H1 (cell line): ENCODE measurements around the gene MAP7. TPM values are rescaled to one million over a fixed set of nuclear protein-coding genes. Genes with fewer than 3 reads are reported as not detected.
A peak's percentile ranks its signal among the peaks of the same experiment; 100 is the strongest.

ENCODE experiments used
- CTCF ChIA-PET: fragments of 300-600 bp; sonication (Branson Sonifier 250); formaldehyde crosslinking; loops from one replicate; lab custom pipeline; 2021; ENCODE audit not compliant: partially characterized antibody; lab: Charles Lee
- POLR2A ChIA-PET: fragments of 300-600 bp; sonication (Branson Sonifier 250); formaldehyde crosslinking; loops from one replicate; lab custom pipeline; 2021; ENCODE audit warnings: inconsistent platforms; ENCODE audit not compliant: partially characterized antibody; lab: Charles Lee
- DNase-seq, 2 experiments: peaks; one replicate each; pipeline versions ENCODE4 v3.0.0 to v3.0.0-alpha.2; 2010 to 2022; ENCODE audit warnings: low spot score in 2 of 2, low read depth in 1 of 2, mixed read lengths in 1 of 2
- FAIRE-seq: peaks from 2 replicates; lab custom pipeline; 2011; peaks lifted over from hg19 to GRCh38; lab: Jason Lieb, UNC
- H2AFZ ChIP-seq: 2 replicates; pipeline ENCODE4 v1.8.1; 2012; ENCODE audit warnings: low read length, inconsistent platforms
- H2AK5ac ChIP-seq: 2 replicates; pipeline ENCODE4 v1.6.1; 2013; ENCODE audit warnings: low read depth, low read length
- H2BK120ac ChIP-seq: replicated peaks from 2 replicates; pipeline ENCODE3; 2013; ENCODE audit warnings: low read depth, low read length, inconsistent platforms
- H2BK12ac ChIP-seq: 2 replicates; pipeline ENCODE4 v1.6.1; 2013; ENCODE audit warnings: low read depth, low read length
- H2BK15ac ChIP-seq: 2 replicates; pipeline ENCODE4 v1.6.1; 2013; ENCODE audit warnings: low read length
- H2BK20ac ChIP-seq: 2 replicates; pipeline ENCODE4 v1.6.1; 2013; ENCODE audit warnings: low read length
- H2BK5ac ChIP-seq: 2 replicates; pipeline ENCODE4 v1.6.1; 2013; ENCODE audit warnings: low read depth, low read length
- H3K14ac ChIP-seq: 2 replicates; pipeline ENCODE4 v1.6.1; 2013; ENCODE audit warnings: inconsistent platforms; ENCODE audit not compliant: insufficient read length
- H3K18ac ChIP-seq: 2 replicates; pipeline ENCODE4 v1.6.1; 2013; ENCODE audit warnings: low read length; ENCODE audit errors: extremely low read depth
- H3K23ac ChIP-seq: 2 replicates; pipeline ENCODE4 v1.6.1; 2013; ENCODE audit warnings: inconsistent platforms; ENCODE audit not compliant: insufficient read length
- H3K23me2 ChIP-seq: 2 replicates; pipeline ENCODE4 v1.6.1; 2013; ENCODE audit warnings: low read depth, low read length
- H3K27ac ChIP-seq: 2 replicates; pipeline ENCODE4 v1.6.1; 2011; ENCODE audit warnings: low read depth, low read length, inconsistent platforms
- H3K27me3 ChIP-seq, 4 experiments: replicated peaks in 1 of 4; 1 replicate in 1 of 4; 2 replicates in 3 of 4; pipeline versions ENCODE4 v1.6.1 to v1.8.1; 2011 to 2013; ENCODE audit warnings: low read length in 3 of 4, mild to moderate bottlenecking in 3 of 4, inconsistent platforms in 2 of 4, mixed read lengths in 2 of 4, moderate library complexity in 1 of 4; ENCODE audit not compliant: control insufficient read depth in 3 of 4, insufficient read depth in 3 of 4; ENCODE audit errors: extremely low read depth in 1 of 4
- H3K36me3 ChIP-seq, 4 experiments: 2 replicates each; pipeline versions ENCODE4 v1.6.1 to v1.8.1; 2011 to 2013; ENCODE audit warnings: mild to moderate bottlenecking in 4 of 4, low read length in 3 of 4, moderate library complexity in 2 of 4, control low read depth in 1 of 4, inconsistent platforms in 1 of 4; ENCODE audit not compliant: insufficient read depth in 4 of 4, control insufficient read depth in 2 of 4
- H3K4ac ChIP-seq: replicated peaks from 2 replicates; pipeline ENCODE3; 2013; ENCODE audit warnings: low read length, low read depth, mixed read lengths, inconsistent platforms; ENCODE audit not compliant: insufficient read length
- H3K4me1 ChIP-seq, 4 experiments: replicated peaks in 1 of 4; 1 replicate in 1 of 4; 2 replicates in 3 of 4; pipeline versions ENCODE4 v1.6.1 to v1.8.1; 2011 to 2013; ENCODE audit warnings: low read length in 3 of 4, inconsistent platforms in 2 of 4, mixed read lengths in 1 of 4; ENCODE audit not compliant: insufficient read depth in 4 of 4, control insufficient read depth in 3 of 4
- H3K4me2 ChIP-seq, 2 experiments: 2 replicates each; pipeline versions ENCODE4 v1.6.1 to v1.8.1; 2011 to 2013; ENCODE audit warnings: low read depth in 2 of 2, low read length in 2 of 2, control low read depth in 1 of 2, inconsistent platforms in 1 of 2, mild to moderate bottlenecking in 1 of 2; ENCODE audit not compliant: insufficient read depth in 1 of 2
- H3K4me3 ChIP-seq, 4 experiments: fragments of 200-600, 300-600 bp in 1 of 4; sonication (generic), shearing (Covaris generic), sonication (Bioruptor Twin) in 1 of 4; 2 replicates each; pipeline versions ENCODE4 v1.5.1 to v1.8.1; 2011 to 2016; ENCODE audit warnings: low read length in 4 of 4, low read depth in 3 of 4, control low read depth in 2 of 4, inconsistent platforms in 2 of 4, mild to moderate bottlenecking in 2 of 4, mixed read lengths in 1 of 4, moderate library complexity in 1 of 4; ENCODE audit not compliant: insufficient read depth in 2 of 4; ENCODE audit errors: extremely low read depth in 1 of 4
- H3K56ac ChIP-seq: replicated peaks from 2 replicates; pipeline ENCODE3; 2013; ENCODE audit warnings: low read depth, mild to moderate bottlenecking, mixed read lengths, low read length, inconsistent platforms; ENCODE audit not compliant: insufficient read length
- H3K79me1 ChIP-seq: 2 replicates; pipeline ENCODE4 v1.6.1; 2013; ENCODE audit warnings: low read depth, low read length, control low read depth
- H3K79me2 ChIP-seq, 2 experiments: 2 replicates each; pipeline versions ENCODE4 v1.6.1 to v1.8.1; 2012 to 2013; ENCODE audit warnings: low read length in 2 of 2, mild to moderate bottlenecking in 2 of 2, inconsistent platforms in 1 of 2; ENCODE audit not compliant: insufficient read depth in 2 of 2, control insufficient read depth in 1 of 2
- H3K9ac ChIP-seq, 4 experiments: replicated peaks in 1 of 4; 1 replicate in 1 of 4; 2 replicates in 3 of 4; pipeline versions ENCODE4 v1.6.1 to v1.8.1; 2011 to 2013; ENCODE audit warnings: low read depth in 3 of 4, low read length in 3 of 4, control low read depth in 2 of 4, mild to moderate bottlenecking in 2 of 4, moderate library complexity in 2 of 4, inconsistent platforms in 1 of 4; ENCODE audit errors: extremely low read depth in 1 of 4
- H3K9me3 ChIP-seq, 2 experiments: 2 replicates each; pipeline versions ENCODE4 v1.6.1 to v1.8.1; 2012 to 2013; ENCODE audit warnings: mild to moderate bottlenecking in 2 of 2, moderate library complexity in 2 of 2, control low read depth in 1 of 2, inconsistent platforms in 1 of 2, low read depth in 1 of 2, low read length in 1 of 2, mixed read lengths in 1 of 2; ENCODE audit not compliant: insufficient read depth in 2 of 2
- H4K20me1 ChIP-seq, 2 experiments: replicated peaks in 1 of 2; 2 replicates each; pipeline versions ENCODE3 to v1.8.1; 2011 to 2013; ENCODE audit warnings: inconsistent platforms in 2 of 2, low read length in 2 of 2, mild to moderate bottlenecking in 1 of 2; ENCODE audit not compliant: insufficient read depth in 2 of 2, control insufficient read depth in 1 of 2
- H4K5ac ChIP-seq: 2 replicates; pipeline ENCODE4 v1.6.1; 2013; ENCODE audit warnings: low read length, low read depth, mixed read lengths, inconsistent platforms; ENCODE audit not compliant: insufficient read length
- H4K8ac ChIP-seq: 2 replicates; pipeline ENCODE4 v1.8.0; 2013; ENCODE audit warnings: mild to moderate bottlenecking, moderate library complexity, low read length, inconsistent platforms; ENCODE audit not compliant: insufficient read depth; ENCODE audit errors: extremely low read depth
- H4K91ac ChIP-seq: replicated peaks from 2 replicates; pipeline ENCODE3; 2013; ENCODE audit warnings: low read length, mixed read lengths, inconsistent platforms; ENCODE audit not compliant: insufficient read length
- ASH2L ChIP-seq: fragments of 200-600, 300-600 bp; sonication (generic); IDR thresholded peaks from one replicate; pipeline ENCODE4 v1.7.1; 2017; ENCODE audit warnings: low read length
- BACH1 ChIP-seq: IDR thresholded peaks from 2 replicates; pipeline ENCODE4 v1.6.1; 2012; ENCODE audit warnings: low read length, improper control_type of control experiment
- CTCF ChIP-seq, 3 experiments: IDR thresholded peaks; 1 replicate in 2 of 3; 2 replicates in 1 of 3; pipeline versions ENCODE4 v1.5.1 to v1.6.1; 2011; ENCODE audit warnings: low read length in 3 of 3, mild to moderate bottlenecking in 3 of 3, inconsistent platforms in 2 of 3, low read depth in 1 of 3, moderate library complexity in 1 of 3; ENCODE audit not compliant: insufficient read depth in 1 of 3; ENCODE audit errors: control extremely low read depth in 1 of 3
- EP300 ChIP-seq, 2 experiments: IDR thresholded peaks; 1 replicate in 1 of 2; 2 replicates in 1 of 2; pipeline ENCODE4 v1.6.1; 2011 to 2012; ENCODE audit warnings: low read depth in 2 of 2, low read length in 2 of 2, mild to moderate bottlenecking in 2 of 2, borderline replicate concordance in 1 of 2, inconsistent platforms in 1 of 2, moderate library complexity in 1 of 2
- SAP30 ChIP-seq: fragments of 300-600 bp; sonication (generic); IDR thresholded peaks from 2 replicates; pipeline ENCODE4 v1.7.1; 2012; ENCODE audit warnings: low read length, moderate library complexity, mild to moderate bottlenecking, inconsistent platforms; ENCODE audit not compliant: insufficient read depth, insufficient replicate concordance
- SP1 ChIP-seq: IDR thresholded peaks from 2 replicates; pipeline ENCODE4 v1.6.1; 2011; ENCODE audit warnings: low read depth, low read length
- SUZ12 ChIP-seq: fragments of 200-600 bp; sonication (generic); IDR thresholded peaks from 2 replicates; pipeline ENCODE4 v1.6.1; 2012; ENCODE audit warnings: mild to moderate bottlenecking, inconsistent platforms, low read length, moderate library complexity, mixed read lengths
- TAF1 ChIP-seq: IDR thresholded peaks from 2 replicates; pipeline ENCODE4 v1.6.1; 2011; ENCODE audit warnings: mild to moderate bottlenecking, low read depth, low read length
- WGBS, 2 experiments: shearing (Covaris generic) in 1 of 2; methylation state at CpG; one replicate each; pipeline versions ENCODE4 v1.1.6 to v1.1.7; 2013 to 2015; ENCODE audit warnings: low lambda C conversion rate in 2 of 2, mixed read lengths in 2 of 2, inconsistent platforms in 1 of 2, low coverage in 1 of 2, missing lambda C conversion rate in 1 of 2; ENCODE audit not compliant: insufficient replicate concordance in 2 of 2, insufficient coverage in 1 of 2, insufficient read length in 1 of 2; ENCODE audit errors: extremely low coverage in 1 of 2, missing lambda C conversion rate in 1 of 2; 5-methylcytosine and 5-hydroxymethylcytosine counted together
- polyA plus RNA-seq, 7 experiments: library from polyadenylated mRNA; depleted of rRNA in 3 of 7; stranded (reverse) in 5 of 7; unstranded in 2 of 7; fragments of >200 nt in 5 of 7; fragments of 200-250 nt in 2 of 7; gene quantifications; 1 replicate in 5 of 7; 2 replicates in 1 of 7; 4 replicates in 1 of 7; pipeline versions ENCODE4 v1.2.1 to v1.2.3, GENCODE V29; 2011 to 2013; ENCODE audit warnings: missing spikeins in 2 of 7, mixed read lengths in 2 of 7
- total RNA-seq: library from RNA; stranded (reverse); fragmentation: NEBNext Ultra II Directional; extraction: Animal tissue kit (Norgen Biotek cat#: 25700); gene quantifications from 2 replicates; pipeline ENCODE4 v1.2.1, GENCODE V29; 2021

Gene MAP7
- total and polyA plus RNA-seq, 2 of the 8 experiments (the other 6 are each of a cell fraction or from before 2014, with no cell fraction given) = 13.5 to 66.9 TPM

- H3K4me3 ChIP-seq = peak overlapping the region in 1 of 4 experiments; percentile 11; a peak in 1 of 8 replicates
- CTCF ChIA-PET = interaction anchor here (0.7 to 4.6 kb wide), 23 partner anchors 9 to 236 kb away, joined by 3 to 22 read pairs (median 4); partner anchors contain the start of genes BCLAF1 and MAP7
- WGBS, 2 experiments = 52% methylated on average over 16 of the region's 16 CpGs; no CpG with 5 or more reads in 1 of the 2 experiments
- no peak for TF ChIP-seq SUZ12
- TF ChIP-seq ASH2L = peak; percentile 62
- TF ChIP-seq CTCF (IDR thresholded peaks at IDR 0.05; ENCODE audit: control extremely low read depth in 1 of 3, insufficient read depth in 1 of 3, low read depth in 1 of 3, low read length in 3 of 3) = peak; percentile 49 to 64 (median 61)
- no peak for TF ChIP-seq EP300 (IDR thresholded peaks at IDR 0.05; ENCODE audit: borderline replicate concordance in 1 of 2, low read depth in 2 of 2, low read length in 2 of 2)
- no peak for TF ChIP-seq SP1
- TF ChIP-seq TAF1 = no peak
- no peak for TF ChIP-seq BACH1
- no peak for TF ChIP-seq SAP30
These were observed 23.9 kb downstream of the MAP7 start for GRCh38 chr6:136526196-136526930.

More at GRCh38 chr6:136526196-136526930, 23.9 kb downstream of the MAP7 start:
- DNase-seq (peak; percentile 51 to 72), FAIRE-seq (peak; percentile 70)
- H3K4me1 ChIP-seq = peaks cover 15 to 31% (median 27%) of the 10 kb centered on the region in 4 experiments
- H3K9me3 ChIP-seq = no peaks in the 10 kb centered on the region
- H3K27ac ChIP-seq = no peak overlapping the region
- H4K5ac ChIP-seq = no peak overlapping the region
- peaks cover 3 to 91% of the 10 kb centered on the region in 2 experiments; a peak in 3 of 4 replicates for H3K79me2 ChIP-seq
- H3K18ac ChIP-seq = peak overlapping the region; percentile 72; the same call in 1 of the 2 replicates
- POLR2A ChIA-PET = interaction anchor here (1.0 to 1.7 kb wide), 5 partner anchors 18 to 236 kb away, joined by 3 to 5 read pairs (median 4); partner anchors contain the start of gene BCLAF1
- peak overlapping the region; percentile 26; the same call in 1 of the 2 replicates for H2AK5ac ChIP-seq
- no peak overlapping the region for H2AFZ ChIP-seq
- no peak overlapping the region for H3K14ac ChIP-seq
- no peak overlapping the region for H4K8ac ChIP-seq
- peaks cover 16% of the 10 kb centered on the region for H3K79me1 ChIP-seq
- H2BK5ac ChIP-seq = peak overlapping the region; percentile 22; the same call in 1 of the 2 replicates
- H3K23me2 ChIP-seq = peaks cover 1% of the 10 kb centered on the region; the same call in 1 of the 2 replicates
- no peak overlapping the region for H3K56ac ChIP-seq
- no peaks in the 10 kb centered on the region for H3K36me3 ChIP-seq
- no peak overlapping the region for H3K9ac ChIP-seq
- no peak overlapping the region for H2BK120ac ChIP-seq
- H3K27me3 ChIP-seq = no peaks in the 10 kb centered on the region
- H2BK20ac ChIP-seq = no peak overlapping the region
- peaks cover 0 to 10% of the 10 kb centered on the region in 2 experiments for H4K20me1 ChIP-seq
- H3K23ac ChIP-seq = no peak overlapping the region
- H3K4me2 ChIP-seq = peak overlapping the region; percentile 40 to 43
- no peak overlapping the region for H4K91ac ChIP-seq
- no peak overlapping the region for H2BK15ac ChIP-seq
- peak overlapping the region; percentile 69; the same call in 1 of the 2 replicates for H2BK12ac ChIP-seq
- no peak overlapping the region for H3K4ac ChIP-seq
